ENCODE data around the gene TEX51.

DNA sequence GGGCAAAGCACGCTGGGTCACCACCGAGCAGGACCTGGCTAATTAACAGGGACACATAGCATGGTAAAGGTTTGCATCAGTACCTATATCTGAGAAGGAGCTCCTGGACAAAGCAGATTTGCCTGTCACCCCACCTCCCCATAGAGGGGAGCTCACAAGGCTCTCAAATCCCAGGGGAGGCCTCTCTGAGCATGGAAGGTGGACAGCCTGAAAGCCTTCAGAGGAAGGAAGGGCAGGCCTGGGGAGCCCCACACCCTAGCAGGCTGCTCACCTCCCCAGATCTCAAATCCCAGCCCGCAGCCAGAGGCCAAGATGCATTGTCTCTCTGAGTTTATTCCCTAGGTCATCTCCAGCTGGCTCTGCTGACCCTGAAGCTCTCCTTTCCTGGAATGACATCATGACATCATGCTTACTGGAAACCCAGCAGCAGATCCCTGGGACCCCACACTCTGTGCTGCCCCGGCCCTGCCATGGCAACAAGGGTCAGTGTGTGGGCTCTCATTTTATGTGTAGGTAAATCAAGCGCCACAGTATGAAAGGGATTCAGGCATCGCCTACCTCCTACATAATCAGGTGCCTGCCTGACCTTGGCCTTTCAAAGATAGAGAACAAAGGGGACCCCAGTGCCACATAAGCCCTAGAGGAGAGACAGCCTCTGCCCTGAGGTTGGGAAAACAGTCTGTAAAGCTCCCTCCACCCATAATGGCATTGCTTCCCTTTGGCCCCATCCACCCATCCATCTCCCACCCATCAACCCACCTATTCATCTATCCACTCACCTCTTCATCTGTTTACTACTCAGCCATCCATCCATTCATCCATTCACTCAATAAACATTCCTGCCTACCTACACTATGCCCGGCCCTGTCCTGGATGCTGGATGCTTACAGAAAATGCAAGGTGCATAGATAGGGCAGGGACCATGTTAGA is 15.7 kb upstream of the TEX51 start:
- TF ChIP-seq CTCF (IDR thresholded peaks at IDR 0.05) (no peak), POLR2AphosphoS5 (IDR thresholded peaks at IDR 0.05) (no peak), POLR2A (IDR thresholded peaks at IDR 0.05) (no peak), EP300 (IDR thresholded peaks at IDR 0.05; ENCODE audit: low read depth) (no peak)
